Stimulated activated CD4-positive, alpha-beta T cell treated with anti-CD3 and anti-CD28 coated beads, TNF-alpha, amount 100 ng/mL, for 48 hours (primary cell): ENCODE measurements around the gene AFF1.
"Not testable (repeated sequence)": the region's sequence is repeated elsewhere in the genome, so short reads cannot be mapped to it uniquely, and the experiment has no call there.

ENCODE experiments used
- DNase-seq, 3 donors: peaks; one replicate each; pipeline ENCODE4 v3.0.0-alpha.2; 2020; ENCODE audit warnings: low read depth in 3 of 3

Gene AFF1

DNA sequence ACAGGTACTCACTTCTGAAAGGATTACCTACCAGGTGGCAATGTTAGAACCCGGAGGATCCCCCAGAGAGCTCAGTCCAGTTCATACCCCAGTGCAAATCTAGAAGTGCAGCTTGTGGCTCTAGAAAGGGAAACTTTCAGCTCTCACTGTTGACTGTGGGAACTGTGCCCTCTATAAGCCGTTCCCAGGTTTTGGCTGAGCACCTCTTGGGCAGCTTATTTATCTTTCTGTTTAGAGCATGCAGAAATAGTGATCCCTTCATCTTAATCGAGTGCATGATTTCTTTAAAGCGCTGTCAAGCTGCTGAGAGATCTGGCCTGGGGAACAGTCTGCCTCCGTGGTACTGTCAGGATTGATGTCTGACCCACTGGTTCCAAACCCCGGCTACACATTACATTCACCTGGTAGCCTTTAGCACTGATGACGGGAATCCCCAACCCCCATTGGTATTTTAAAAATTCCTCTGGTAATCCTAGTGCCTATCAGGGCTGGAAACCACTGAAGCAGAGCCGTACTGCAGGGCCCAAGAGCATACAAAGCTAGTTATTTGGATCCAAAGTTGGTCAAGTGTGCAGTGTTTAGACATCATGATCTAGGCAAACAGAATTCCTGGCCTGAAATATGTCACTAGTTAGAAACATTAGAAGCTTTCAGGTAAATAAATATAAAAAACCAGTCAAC is 182.4 kb downstream of the AFF1 start:
- no peak for DNase-seq

DNA sequence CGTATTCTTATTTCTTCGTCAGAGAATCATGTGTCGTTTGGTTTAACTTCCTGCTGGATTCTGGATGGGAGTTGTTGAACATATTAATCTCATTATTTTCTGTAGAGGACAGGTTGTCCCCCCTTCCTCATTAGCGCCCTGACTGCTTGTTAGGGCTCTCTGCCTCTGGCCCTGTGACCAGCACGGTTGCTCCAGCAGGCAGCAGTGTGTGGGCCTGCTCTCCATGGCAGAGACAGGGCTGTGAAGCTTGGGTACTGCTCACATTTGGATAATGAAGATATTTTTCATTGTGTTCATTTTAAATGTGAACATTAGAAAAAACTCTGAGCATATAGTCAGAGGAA is 182.9 kb downstream of the AFF1 start:
- no peak for DNase-seq

DNA sequence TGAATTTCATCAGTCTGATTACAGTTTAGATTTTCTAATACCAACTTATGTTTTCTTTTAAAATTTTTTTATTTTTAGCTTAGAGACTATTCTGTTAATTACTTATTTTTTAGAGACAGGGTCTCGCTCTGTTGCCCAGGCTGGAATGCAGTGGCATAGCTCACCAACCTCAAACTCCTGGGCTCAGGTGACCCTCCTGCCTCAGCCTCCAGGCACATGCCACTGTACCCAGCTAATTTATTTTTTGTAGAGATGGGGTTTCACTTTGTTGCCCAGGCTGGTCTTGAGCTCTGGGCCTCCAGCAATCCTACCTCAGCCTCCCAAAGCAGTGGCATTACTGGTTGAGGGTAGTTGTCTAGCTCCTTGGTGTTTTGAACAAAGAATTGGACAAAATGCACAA is 183.6 kb downstream of the AFF1 start:
- DNase-seq = no peak

DNA sequence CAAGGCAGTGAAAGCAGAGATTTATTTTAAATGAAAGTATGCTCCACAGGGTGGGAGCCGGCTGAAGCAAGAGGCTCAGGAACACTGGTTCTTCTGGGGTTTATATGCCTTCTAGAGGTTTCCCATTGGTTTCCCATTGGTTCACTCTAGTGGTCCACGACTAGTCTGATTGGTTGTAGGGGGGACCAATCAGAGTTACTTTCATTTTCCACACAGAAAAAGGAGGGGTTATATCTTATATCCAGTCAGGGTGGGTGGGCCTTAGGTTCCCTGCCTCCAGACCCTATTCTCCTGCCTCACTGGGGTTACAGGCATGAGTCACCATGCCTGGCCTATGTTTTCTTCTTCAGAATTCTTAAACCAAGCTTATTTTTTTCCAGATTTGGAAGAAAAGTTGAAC is 184.0 kb downstream of the AFF1 start:
- DNase-seq = no peak

DNA sequence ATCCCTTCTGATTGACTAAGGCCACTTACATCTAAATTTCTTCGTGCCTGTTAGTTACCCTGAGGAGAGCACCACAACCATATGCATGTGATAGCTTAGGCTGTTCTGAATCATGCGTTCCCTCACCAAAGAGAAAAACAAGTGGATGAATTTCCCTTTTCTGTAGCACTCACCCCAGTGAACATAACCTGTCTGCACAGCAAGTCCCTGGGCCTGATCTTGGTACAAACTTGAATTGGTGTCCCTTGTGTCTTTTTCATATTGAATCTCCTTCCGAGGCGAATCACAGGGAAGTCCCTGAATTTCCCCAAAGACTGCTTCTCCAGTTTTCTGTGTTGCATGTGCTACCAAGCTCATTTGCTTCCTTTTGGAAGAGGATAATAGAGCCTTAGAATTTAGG is 185.2 kb downstream of the AFF1 start:
- DNase-seq = no peak

DNA sequence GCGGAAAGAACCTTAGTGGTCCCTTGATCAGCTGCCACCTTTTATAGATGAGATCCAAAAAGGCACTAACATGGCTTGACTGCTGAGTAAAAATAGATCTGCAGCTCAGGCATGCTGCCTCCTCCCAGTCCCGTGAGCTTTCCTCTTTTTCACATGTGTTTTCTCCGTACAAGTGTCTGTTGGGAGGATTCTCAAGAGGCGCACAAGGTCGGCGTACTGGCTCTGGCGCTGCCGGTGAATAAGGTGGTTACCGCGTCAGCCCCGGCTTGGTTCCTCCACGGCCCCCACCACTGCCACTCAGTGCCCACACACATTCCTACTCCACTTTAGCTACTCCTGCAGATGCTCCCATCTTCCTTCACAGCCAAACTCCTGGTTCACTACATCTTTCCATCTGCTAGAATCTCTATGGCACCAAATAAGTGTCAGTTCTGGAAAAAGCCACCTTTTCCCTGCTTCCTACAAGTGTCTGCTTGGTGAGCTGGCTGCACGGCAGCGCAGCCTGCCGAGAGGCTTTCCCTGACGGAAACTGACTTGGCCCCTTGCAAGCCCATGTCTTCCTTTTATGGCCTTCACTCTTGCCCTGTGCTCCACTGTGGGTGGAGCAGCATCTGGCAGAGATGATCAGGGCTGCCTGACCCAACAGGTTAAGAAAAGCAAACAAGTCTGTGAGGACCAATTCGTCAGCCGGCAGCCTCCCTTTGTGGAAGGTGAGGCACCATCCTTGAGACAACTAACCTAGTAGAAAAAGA is 185.8 kb downstream of the AFF1 start:
- DNase-seq = no peak

DNA sequence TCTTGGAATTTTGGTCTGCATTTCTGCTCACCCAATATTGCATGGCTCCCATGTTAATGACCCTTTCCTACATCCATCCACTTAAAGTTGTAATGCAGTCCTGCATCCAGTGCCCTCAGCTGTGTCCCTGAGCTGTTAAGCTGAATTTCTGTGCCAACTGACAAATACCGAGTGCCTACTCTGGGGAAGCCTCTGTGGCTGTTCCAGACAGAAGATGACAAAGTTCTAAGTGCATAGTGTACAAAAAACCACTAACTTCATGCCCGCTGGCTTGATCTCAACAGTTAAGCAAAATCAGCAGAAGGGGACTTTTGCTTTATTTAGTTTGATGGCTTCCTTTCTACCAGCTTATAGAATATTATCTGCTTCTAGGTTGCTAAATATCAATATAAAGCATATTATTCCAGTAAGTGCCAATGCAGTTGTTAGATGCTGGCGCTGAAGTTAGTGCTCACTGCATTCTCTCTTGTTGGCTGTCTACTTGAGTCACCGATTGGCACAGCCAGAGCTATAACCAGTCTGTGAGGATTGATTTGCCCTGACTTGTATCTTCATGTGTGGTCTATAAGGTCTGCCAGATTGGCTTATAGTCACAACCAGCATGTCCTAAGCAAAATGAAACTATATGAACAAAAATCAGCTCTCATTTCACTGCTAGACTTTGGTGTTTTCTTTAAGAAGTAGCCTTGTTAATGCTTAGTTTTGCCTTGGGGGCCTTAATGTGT is 186.7 kb downstream of the AFF1 start:
- no peak for DNase-seq

DNA sequence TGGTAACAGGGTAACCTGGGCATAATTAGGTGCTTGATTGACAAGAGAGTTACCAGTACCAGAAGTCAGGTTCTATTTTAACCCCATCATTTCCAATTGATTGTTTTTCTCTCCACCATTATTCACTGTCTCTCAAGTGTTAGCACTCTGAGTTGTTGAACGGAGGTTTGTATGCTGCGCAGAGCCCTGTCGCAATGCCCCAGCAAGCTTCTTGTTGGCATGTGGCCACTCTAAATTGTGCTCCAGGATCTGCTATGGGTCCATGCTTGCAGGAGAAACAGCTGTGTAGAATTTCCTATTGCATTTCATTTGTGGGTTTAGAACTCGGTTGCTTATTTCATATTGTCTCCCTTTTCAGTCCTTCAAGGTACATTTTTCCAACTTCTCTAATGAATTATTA is 187.4 kb downstream of the AFF1 start:
- DNase-seq = no peak

DNA sequence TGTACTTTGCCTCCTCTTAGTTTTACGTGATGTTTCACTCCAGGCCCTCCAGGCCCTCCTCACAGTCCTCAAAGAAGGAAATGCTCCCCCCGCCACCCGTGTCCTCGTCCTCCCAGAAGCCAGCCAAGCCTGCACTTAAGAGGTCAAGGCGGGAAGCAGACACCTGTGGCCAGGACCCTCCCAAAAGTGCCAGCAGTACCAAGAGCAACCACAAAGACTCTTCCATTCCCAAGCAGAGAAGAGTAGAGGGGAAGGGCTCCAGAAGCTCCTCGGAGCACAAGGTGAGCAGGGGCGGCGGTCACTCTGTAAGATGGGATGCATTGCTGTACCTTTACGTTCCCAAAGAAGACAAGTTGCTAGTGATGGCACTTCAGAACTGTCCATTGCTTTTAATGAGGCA is 191.2 kb downstream of the AFF1 start:
- no peak for DNase-seq

DNA sequence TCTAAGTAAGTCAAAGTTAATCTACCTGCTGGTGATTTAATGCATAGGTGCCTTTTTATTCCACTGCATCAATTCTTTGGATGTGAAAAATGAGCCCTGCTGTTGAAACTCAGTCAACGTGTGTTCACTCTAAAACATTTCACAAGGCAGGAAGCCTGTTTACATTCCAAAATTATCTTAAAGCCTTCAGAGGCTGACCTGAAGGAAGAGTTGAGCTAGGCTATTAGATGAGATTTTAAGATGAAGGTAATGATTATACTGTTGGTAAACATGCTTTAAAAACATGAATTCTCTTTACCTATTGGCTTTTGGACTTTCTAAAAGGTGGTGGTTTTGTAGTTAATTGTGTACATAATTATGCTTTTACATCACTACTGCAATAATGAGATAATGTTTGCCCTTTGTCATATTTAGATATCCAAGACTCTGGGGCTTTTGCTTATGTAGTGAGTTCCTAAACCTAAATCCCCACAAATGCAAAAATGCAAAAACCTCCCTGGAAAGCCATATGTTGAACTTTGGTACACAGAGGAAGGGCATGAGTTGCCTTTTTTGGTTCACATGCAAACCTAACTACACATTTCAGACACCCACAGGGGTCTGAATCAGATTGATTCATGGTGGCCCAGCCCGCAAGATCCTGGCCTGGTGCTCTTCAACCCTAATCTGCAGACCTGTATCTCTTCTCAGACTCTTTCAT is 193.3 kb downstream of the AFF1 start:
- DNase-seq = no peak

DNA sequence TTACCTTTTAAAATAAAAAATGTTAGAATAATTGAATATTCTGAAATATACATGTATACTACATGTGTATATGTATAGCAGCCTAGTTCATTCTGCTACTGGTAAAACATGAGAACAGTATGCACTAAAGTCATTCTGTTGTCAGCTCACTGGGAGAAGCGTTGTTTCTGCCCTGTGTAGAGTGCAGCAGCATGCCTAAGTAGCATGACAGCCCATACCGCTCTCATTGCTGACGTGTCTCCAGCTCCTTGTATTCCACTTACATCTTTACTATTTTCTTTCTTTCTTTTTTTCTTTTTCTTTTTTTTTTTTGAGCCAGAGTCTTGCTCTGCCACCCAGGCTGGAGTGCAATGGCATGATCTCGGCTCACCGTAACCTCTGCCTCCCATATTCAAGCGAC is 194.9 kb downstream of the AFF1 start:
- DNase-seq = no peak

DNA sequence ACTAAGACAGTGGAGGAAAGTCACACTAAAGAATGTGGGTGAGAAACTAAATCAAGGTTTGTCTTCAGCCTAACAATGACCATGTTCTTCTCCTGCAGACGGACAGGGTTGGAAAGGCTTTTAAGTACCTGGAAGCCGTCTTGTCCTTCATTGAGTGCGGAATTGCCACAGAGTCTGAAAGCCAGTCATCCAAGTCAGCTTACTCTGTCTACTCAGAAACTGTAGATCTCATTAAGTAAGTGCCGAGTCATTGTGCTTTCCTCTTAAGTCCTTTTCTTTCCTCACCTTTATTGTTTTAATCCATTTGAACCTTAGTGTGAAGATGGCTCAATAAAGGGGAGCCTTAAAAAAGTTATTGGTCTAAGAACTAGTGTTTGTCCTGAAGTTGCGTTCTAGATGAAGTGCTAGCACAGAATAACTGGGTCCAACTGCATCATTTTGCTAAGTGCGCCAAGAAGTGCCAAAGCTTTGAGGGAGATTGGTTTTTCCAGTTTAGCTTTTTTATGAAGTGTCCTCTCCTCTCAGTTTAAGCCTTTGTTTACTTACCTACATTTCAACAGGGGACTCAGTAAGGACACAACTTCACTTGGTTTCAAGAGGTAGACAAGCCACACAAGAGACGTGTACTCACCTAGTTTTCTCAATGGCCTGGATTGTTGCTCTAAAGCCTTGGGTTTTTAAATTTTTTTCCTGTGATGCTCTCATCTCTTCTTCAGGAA is 196.3 kb downstream of the AFF1 start:
- no peak for DNase-seq

DNA sequence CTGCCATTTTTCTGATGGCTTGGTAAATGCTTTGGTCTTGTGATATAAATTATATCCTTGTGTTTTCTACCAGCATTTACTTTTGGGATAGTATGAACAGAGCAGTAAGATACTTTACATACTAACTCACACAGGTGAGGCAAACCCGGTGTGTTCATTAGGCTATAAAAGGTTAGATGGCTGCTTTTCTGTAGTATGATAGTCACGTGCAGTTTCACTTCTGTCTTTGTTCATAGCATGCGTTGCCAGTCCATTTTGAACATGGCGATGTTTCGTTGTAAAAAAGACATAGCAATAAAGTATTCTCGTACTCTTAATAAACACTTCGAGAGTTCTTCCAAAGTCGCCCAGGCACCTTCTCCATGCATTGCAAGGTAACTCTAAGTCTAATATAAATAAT is 197.2 kb downstream of the AFF1 start:
- DNase-seq = no peak

DNA sequence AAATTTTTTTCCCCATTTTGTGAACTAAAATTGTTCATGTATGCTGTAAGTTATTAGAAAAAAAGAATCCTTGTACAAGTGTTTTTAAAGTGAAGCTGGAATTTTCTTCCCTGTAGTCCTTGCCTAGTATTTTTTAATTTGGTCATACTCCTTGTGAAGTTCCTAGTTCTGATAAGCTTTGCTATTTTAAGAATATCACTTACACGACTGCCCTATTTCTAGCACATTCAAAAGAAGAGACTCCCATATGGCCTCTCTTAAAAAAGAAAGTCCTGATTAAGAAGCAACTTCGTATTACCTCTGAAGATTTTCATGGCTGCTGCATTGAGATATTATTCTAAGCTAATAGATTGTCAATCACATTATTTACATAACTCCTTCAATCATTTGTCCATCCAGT is 198.4 kb downstream of the AFF1 start:
- DNase-seq = no peak

DNA sequence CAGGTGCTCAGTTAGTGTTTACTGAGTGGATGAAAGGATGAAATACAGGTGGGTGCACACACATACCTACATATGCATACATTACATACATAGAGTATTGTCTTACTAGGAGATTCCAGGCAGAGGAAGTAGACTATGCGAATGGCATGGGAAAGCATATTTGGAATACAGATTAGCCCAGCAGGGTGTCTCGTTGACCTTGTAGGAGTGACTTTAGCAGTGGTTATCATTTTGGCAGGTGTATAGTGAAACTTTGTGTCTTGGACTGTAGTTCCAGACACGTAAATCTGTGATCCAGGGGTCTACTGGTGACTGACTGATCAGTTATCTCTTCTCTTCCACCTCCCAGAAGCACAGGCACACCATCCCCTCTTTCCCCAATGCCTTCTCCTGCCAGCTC is 199.3 kb downstream of the AFF1 start:
- DNase-seq = no peak

DNA sequence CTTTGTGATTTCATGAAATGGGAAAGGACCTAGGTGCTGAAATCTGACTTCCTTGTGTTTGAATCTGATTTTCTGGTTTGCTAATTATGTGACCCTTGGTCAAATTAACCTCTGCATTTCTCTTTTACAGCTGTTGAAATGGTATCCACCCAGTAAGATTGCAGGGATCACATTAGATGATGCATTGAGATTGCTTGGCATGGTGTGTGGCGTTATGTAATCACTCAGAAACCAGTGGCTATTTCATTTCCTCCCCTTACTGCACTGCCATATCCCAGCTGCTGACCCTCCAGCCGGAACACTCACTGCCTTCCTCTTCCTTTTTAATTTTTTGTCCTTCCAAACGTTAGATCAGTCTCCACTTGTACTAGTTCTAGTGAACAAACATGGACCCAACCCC is 206.6 kb downstream of the AFF1 start:
- DNase-seq = no peak

DNA sequence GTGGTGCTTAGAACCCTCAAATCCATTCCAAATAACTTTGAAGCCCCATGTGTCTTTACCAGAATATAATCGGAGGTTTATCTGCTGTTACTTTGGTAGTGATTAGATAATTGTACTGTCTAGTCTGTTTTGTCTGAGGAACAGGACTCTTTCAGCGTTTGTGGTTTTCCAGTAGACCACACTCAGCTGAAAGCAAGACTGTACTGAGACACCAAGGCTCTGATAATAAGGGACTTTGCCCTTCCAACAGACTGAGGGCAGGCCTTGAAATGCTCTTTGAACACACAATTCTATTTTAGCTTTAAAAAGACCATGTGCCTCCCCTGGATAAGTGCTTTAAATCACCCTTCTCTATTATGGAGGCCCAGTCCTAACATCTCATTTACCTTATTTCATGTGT is 209.5 kb downstream of the AFF1 start:
- no peak for DNase-seq

DNA sequence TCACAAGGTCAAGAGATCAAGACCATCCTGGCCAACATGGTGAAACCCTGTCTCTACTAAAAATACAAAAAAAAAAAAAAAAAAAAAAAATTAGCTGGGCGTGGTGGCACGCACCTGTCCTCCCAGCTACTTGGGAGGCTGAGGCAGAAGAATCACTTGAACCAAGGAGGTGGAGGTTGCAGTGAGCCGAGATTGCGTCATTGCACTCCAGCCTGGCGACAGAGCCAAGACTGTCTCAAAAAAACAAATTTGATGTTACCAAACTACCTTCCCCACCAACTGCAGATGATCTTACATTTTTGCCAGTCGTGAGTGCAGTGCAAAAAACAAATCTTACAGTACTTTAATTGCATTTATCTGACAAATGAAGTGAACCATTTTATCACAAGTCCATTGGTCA is 211.1 kb downstream of the AFF1 start:
- not testable (repeated sequence) for DNase-seq

DNA sequence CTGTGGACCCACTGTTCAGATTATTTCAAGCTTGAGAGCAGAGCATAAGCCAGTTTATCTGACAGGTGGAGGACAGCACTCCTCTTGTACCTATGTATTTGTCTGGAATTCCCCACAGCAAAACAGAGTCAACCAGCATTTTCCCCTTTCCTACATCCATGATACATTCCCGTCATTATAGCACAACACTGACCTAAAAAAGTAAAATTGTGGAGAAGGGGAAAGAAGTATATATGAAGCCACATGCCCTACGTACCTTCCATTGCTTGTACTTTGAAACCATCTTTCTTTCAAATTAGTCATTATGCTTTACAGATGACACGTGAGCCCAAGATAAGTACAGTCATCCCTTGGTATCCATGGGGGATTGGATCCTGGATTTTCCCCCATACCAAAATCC is 212.3 kb downstream of the AFF1 start:
- no peak for DNase-seq

DNA sequence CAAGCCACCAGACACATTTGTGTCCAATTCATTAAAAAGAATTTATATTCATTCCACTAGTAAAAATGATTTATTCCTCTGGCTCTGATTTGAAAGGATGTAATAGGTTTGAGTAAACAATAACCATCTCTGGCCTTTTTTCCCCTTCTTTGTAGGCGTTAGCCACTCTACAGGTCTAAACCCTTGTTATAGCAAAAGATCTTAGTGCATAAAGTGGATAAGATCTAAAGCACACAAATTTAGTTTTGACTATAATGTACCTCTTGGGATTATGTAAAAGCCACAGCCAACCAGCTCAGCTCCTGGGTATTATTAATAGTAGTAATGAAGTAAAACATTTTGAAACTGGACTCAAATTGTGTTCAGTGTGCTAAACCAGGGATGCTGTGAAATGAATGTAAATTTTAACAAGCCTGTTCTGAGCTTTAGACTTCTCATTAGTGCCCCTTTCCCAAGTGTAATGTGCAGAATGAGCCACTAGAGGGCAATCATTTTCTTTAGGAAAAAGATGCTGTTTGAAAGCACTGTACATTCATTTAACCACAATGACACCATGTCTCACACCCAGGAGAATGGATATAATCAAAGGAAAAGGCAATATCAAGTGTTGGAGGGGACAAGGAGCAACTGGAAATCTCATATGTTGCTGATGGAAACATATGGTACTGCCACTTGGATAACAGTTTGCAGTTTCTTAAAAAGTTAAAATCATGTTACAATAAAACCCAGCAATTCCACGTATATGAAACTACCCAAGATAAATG is 215.9 kb downstream of the AFF1 start:
- peak in 2 of 3 donors; percentile 26 to 41 for DNase-seq

DNA sequence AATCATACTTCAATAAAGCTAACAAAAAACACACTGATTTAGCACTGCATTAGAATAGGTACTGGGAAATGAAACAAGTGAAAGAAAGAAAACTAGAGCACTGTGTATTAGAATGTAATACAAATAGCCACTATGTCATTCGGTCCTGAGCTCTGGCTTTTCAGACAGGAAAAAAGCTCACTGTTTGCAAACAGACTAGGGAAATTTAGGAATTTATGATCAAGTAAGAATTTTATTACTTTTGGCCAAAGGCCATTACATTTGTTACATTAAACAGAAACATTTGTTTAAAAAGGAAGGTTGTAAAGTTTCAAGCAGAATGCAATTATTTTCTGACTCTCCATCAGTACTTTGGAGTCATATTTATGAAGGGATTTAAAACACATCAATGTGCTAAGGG is 216.9 kb downstream of the AFF1 start:
- DNase-seq = no peak
